ENCODE results near the gene ADAMTS15.

ADAMTS15 gene

GRCh38 chr11:130420478-130421198, 27.8 kb upstream of the ADAMTS15 start:
- no peak for DNase-seq

- DNase-seq = no peak
Measured at GRCh38 chr11:130421199-130421585, 27.3 kb upstream of the ADAMTS15 start.

GRCh38 chr11:130421697-130422096, 26.7 kb upstream of the ADAMTS15 start:
- DNase-seq = no peak

- no peak for DNase-seq
Measured at GRCh38 chr11:130422251-130422995, 26.0 kb upstream of the ADAMTS15 start.

GRCh38 chr11:130423541-130424142, 24.8 kb upstream of the ADAMTS15 start:
- no peak for DNase-seq

- no peak for DNase-seq
Measured at GRCh38 chr11:130424613-130425140, 23.8 kb upstream of the ADAMTS15 start.

GRCh38 chr11:130425156-130425555, 23.3 kb upstream of the ADAMTS15 start:
- no peak for DNase-seq

GRCh38 chr11:130426223-130426836, 22.1 kb upstream of the ADAMTS15 start:
- no peak for DNase-seq

GRCh38 chr11:130426837-130427341, 21.6 kb upstream of the ADAMTS15 start:
- no peak for DNase-seq

GRCh38 chr11:130427581-130428315, 20.7 kb upstream of the ADAMTS15 start:
- no peak for DNase-seq

- DNase-seq = no peak
Measured at GRCh38 chr11:130428316-130429119, 19.9 kb upstream of the ADAMTS15 start, which contains the start of gene ADAMTS8. TSS of gene ADAMTS8 (minus strand) at chr11:130428609. CDS start at chr11:130428286, 323 bp downstream.

GRCh38 chr11:130429120-130429681, 19.2 kb upstream of the ADAMTS15 start:
- DNase-seq = no peak

- DNase-seq = no peak
Measured at GRCh38 chr11:130429983-130430382, 18.5 kb upstream of the ADAMTS15 start.

- DNase-seq = peak; percentile 79
Measured at GRCh38 chr11:130431331-130431773, 17.1 kb upstream of the ADAMTS15 start.

GRCh38 chr11:130431801-130432200, 16.6 kb upstream of the ADAMTS15 start:
- no peak for DNase-seq

- no peak for DNase-seq
Measured at GRCh38 chr11:130433357-130433756, 15.1 kb upstream of the ADAMTS15 start.

GRCh38 chr11:130434521-130435223, 13.8 kb upstream of the ADAMTS15 start:
- DNase-seq = peak; percentile 85

- no peak for DNase-seq
Measured at GRCh38 chr11:130435671-130436070, 12.8 kb upstream of the ADAMTS15 start.

GRCh38 chr11:130436171-130436570, 12.3 kb upstream of the ADAMTS15 start:
- DNase-seq = no peak

GRCh38 chr11:130437848-130438247, 10.6 kb upstream of the ADAMTS15 start:
- no peak for DNase-seq
